ENCODE data around the gene PAK1. TPM values are rescaled to one million over a fixed set of nuclear protein-coding genes. Genes with fewer than 3 reads are reported as not detected.

Gene PAK1
- total RNA-seq, 3 donors from 2014 or later (not counting 1 experiment from before 2014, with no cell fraction given), result 18.8 to 27.3 (median 20.4) TPM

DNA sequence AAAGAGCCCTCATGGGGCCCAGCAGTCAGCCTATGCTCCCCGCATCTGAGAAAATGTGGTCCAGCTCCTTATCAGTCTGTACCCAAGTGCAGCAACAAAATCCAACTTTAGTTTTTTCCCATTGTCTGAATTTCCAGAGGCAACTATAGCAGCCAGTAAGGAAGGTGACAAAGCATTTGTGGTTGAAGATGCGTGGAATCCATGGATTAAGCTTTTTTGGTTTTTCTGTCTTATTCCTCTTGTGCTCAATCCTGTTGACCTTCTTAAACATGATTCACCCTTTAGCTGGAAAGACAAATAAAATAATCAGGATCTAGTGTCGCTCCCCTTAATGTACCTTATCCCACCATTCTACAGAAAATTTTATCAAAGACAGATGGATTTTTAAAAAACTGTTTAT, 186.8 kb downstream of the PAK1 start:
- TF ChIP-seq, protein P1, sequence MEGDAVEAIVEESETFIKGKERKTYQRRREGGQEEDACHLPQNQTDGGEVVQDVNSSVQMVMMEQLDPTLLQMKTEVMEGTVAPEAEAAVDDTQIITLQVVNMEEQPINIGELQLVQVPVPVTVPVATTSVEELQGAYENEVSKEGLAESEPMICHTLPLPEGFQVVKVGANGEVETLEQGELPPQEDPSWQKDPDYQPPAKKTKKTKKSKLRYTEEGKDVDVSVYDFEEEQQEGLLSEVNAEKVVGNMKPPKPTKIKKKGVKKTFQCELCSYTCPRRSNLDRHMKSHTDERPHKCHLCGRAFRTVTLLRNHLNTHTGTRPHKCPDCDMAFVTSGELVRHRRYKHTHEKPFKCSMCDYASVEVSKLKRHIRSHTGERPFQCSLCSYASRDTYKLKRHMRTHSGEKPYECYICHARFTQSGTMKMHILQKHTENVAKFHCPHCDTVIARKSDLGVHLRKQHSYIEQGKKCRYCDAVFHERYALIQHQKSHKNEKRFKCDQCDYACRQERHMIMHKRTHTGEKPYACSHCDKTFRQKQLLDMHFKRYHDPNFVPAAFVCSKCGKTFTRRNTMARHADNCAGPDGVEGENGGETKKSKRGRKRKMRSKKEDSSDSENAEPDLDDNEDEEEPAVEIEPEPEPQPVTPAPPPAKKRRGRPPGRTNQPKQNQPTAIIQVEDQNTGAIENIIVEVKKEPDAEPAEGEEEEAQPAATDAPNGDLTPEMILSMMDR (IDR thresholded peaks at IDR 0.05), result no peak
- intact Hi-C loops (cut with micrococcal nuclease), result no loop called here
- Mint-ChIP-seq H3K4me1 (no peaks in the 10 kb centered on the region), H3K27me3 (ENCODE audit: low read depth in 2 of 2) (peaks cover 18 to 34% of the 10 kb centered on the region in 2 donors), H3K36me3 (no peaks in the 10 kb centered on the region), H3K27ac (no peak overlapping the region), H3K9me3 (no peaks in the 10 kb centered on the region), H3K4me3 (no peak overlapping the region)
- Histone ChIP-seq H3K4me3 (ENCODE audit: low read length) (no peak overlapping the region), H3K27ac (ENCODE audit: low read length) (no peak overlapping the region), H3K27me3 (ENCODE audit: control insufficient read depth, insufficient read depth, low read length) (peaks cover 2% of the 10 kb centered on the region), H3K36me3 (ENCODE audit: control insufficient read depth, insufficient read depth, low read length) (no peaks in the 10 kb centered on the region), H3K4me1 (ENCODE audit: control insufficient read depth, insufficient read depth, low read length) (no peaks in the 10 kb centered on the region), H3K9me3 (ENCODE audit: control insufficient read depth, insufficient read depth, low read length) (no peaks in the 10 kb centered on the region)
- 98% methylated on average over 3 of the region's 3 CpGs for WGBS (ENCODE audit: insufficient coverage)
- DNase-seq (no peak), ATAC-seq (no peak)

DNA sequence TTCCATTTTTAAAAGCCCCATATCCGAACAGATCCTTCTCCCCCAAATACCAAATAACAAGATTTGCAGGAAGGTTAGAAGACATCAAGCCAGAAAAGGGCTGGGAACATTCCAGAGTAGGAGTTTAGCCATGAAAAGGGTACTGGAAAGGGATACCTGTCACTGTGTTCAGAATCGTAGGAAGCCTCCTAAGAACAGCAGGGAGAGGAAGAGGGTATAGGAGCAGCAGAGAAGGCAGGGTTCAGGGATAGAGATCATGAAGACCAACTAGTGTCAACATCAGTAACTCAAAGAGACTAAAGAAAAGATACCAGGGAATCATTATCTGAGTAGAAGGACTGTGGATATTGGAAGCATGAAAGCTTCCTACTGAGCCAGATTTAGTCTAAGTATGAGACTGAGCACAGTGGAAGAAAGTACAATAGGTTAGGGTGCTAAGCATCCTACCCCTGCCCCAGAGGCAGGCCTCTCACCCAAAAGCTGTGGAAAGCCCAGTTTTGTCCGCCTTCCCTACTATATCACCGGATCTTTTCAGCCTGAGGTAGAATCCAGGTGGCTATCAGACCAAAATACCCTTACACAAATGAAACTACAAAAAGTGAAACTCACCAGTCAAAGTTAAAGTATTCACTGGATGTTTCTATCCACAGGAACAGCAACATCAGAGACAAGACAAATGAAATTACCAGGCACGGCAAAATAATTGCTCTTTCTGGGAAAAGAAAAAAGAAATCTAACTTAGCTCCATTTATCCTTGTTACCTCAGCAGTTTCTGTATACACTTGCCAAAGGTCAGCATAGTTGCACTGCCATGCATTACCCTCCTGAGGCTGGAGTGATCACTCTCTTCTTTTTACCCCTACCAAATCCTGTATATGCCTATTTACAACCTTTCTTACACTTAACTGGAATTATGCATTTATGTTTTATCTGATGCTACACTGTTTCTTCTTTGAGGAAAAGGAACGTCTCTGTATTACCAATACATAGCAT, 189.1 kb downstream of the PAK1 start:
- H3K36me3 ChIP-seq (ENCODE audit: control insufficient read depth, insufficient read depth, low read length), result no peaks in the 10 kb centered on the region
- ATAC-seq (no peak), DNase-seq (no peak)
- TF ChIP-seq, protein P1 (IDR thresholded peaks at IDR 0.05), result no peak
- H3K4me1 ChIP-seq (ENCODE audit: control insufficient read depth, insufficient read depth, low read length), result no peaks in the 10 kb centered on the region
- WGBS (ENCODE audit: insufficient coverage), result 83% methylated on average over 6 of the region's 6 CpGs
- Mint-ChIP-seq H3K27ac (no peak overlapping the region), H3K4me1 (no peaks in the 10 kb centered on the region), H3K4me3 (no peak overlapping the region), H3K27me3 (ENCODE audit: low read depth in 2 of 2) (peaks cover 15 to 28% of the 10 kb centered on the region in 2 donors), H3K9me3 (no peaks in the 10 kb centered on the region), H3K36me3 (no peaks in the 10 kb centered on the region)
- intact Hi-C loops (cut with micrococcal nuclease), result no loop called here
- no peak overlapping the region for H3K27ac ChIP-seq (ENCODE audit: low read length)
- H3K27me3 ChIP-seq (ENCODE audit: control insufficient read depth, insufficient read depth, low read length), result peaks cover 2% of the 10 kb centered on the region
- no peaks in the 10 kb centered on the region for H3K9me3 ChIP-seq (ENCODE audit: control insufficient read depth, insufficient read depth, low read length)
- H3K4me3 ChIP-seq (ENCODE audit: low read length), result no peak overlapping the region

DNA sequence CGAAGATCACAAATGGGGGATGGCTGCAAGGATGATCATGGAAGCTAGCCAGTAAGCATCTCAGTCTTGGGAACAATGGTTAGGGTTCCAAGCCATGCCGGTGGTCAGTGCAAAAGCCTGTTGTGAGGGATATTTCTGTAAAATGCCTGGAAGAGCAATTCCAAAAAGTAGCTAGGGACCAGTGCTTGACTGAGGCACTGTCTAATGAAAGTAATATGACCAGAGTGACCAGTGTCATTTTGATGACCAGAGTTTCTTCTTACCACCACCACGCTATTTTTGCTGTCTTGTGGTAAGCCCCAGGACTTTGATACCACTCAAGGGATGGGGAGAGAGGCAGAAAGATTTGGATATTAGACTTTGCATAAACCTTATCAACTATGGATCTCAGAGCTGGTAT, 190.8 kb downstream of the PAK1 start:
- Histone ChIP-seq H3K27me3 (ENCODE audit: control insufficient read depth, insufficient read depth, low read length) (peaks cover 2% of the 10 kb centered on the region), H3K9me3 (ENCODE audit: control insufficient read depth, insufficient read depth, low read length) (no peaks in the 10 kb centered on the region), H3K4me3 (ENCODE audit: low read length) (no peak overlapping the region), H3K36me3 (ENCODE audit: control insufficient read depth, insufficient read depth, low read length) (no peaks in the 10 kb centered on the region), H3K27ac (ENCODE audit: low read length) (no peak overlapping the region), H3K4me1 (ENCODE audit: control insufficient read depth, insufficient read depth, low read length) (no peaks in the 10 kb centered on the region)
- Mint-ChIP-seq H3K36me3 (no peaks in the 10 kb centered on the region), H3K27ac (no peak overlapping the region), H3K4me1 (no peaks in the 10 kb centered on the region), H3K4me3 (no peak overlapping the region), H3K9me3 (no peaks in the 10 kb centered on the region), H3K27me3 (ENCODE audit: low read depth in 2 of 2) (peaks cover 13 to 37% of the 10 kb centered on the region in 2 donors)
- WGBS (ENCODE audit: insufficient coverage), result 32% methylated on average over 2 of the region's 3 CpGs
- TF ChIP-seq, protein P1 (IDR thresholded peaks at IDR 0.05), result no peak
- ATAC-seq (no peak), DNase-seq (no peak)
- intact Hi-C loops (cut with micrococcal nuclease), result no loop called here

All from natural killer cell (primary cell).